GM11168 (cell line): ENCODE data around the gene LRRC23.
"Not testable (repeated sequence)": the region's sequence is repeated elsewhere in the genome, so short reads cannot be mapped to it uniquely, and the experiment has no call there.

Experiments used
- in situ Hi-C: fragments of 300-500 bp; cut with MboI; formaldehyde crosslinking; loops from one replicate; pipeline ENCODE4 v1.12.0; 2022; ENCODE audit warnings: low sequenced_read_pairs; ENCODE audit not compliant: unreplicated experiment

The LRRC23 gene

GRCh38 chr12:6899837-6900519 is 4.6 kb upstream of the LRRC23 start:
- in situ Hi-C loops: no loop called here

- in situ Hi-C loops: no loop called here
Measured at GRCh38 chr12:6902448-6902847, 2.2 kb upstream of the LRRC23 start.

GRCh38 chr12:6903722-6904121 is 900 bp upstream of the LRRC23 start:
- in situ Hi-C loops: no loop called here

- in situ Hi-C loops: no loop called here
Measured at GRCh38 chr12:6905414-6906040, 905 bp downstream of the LRRC23 start.

- in situ Hi-C loops: not testable (repeated sequence)
Measured at GRCh38 chr12:6908141-6908540, 3.5 kb downstream of the LRRC23 start.

- in situ Hi-C loops: no loop called here
Measured at GRCh38 chr12:6909421-6910145, 5.0 kb downstream of the LRRC23 start.

- in situ Hi-C loops: no loop called here
Measured at GRCh38 chr12:6912164-6912935, 7.7 kb downstream of the LRRC23 start.

- in situ Hi-C loops: no loop called here
Measured at GRCh38 chr12:6914246-6914946, 9.8 kb downstream of the LRRC23 start, which contains the start of gene ENO2. TSS of gene ENO2 (plus strand) at chr12:6914580. CDS start at chr12:6915833, 1,253 bp downstream.

GRCh38 chr12:6914947-6915788 is 10.5 kb downstream of the LRRC23 start:
- in situ Hi-C loops: no loop called here

GRCh38 chr12:6915789-6916285 is 11.2 kb downstream of the LRRC23 start:
- in situ Hi-C loops: no loop called here

GRCh38 chr12:6916426-6917200 is 12.0 kb downstream of the LRRC23 start:
- in situ Hi-C loops: no loop called here

GRCh38 chr12:6917491-6918231 is 13.0 kb downstream of the LRRC23 start:
- in situ Hi-C loops: no loop called here

- in situ Hi-C loops: no loop called here
Measured at GRCh38 chr12:6919588-6919987, 15.0 kb downstream of the LRRC23 start.

GRCh38 chr12:6921539-6921938 is 16.9 kb downstream of the LRRC23 start:
- in situ Hi-C loops: no loop called here

GRCh38 chr12:6921996-6922946 is 17.6 kb downstream of the LRRC23 start:
- in situ Hi-C loops: no loop called here

GRCh38 chr12:6923003-6923732 is 18.5 kb downstream of the LRRC23 start:
- in situ Hi-C loops: no loop called here
